Panc1 (cell line): ENCODE data around the gene MAD1L1.

Experiments used
- CTCF ChIP-seq: fragments of 450-650 bp; IDR thresholded peaks from 2 replicates; pipeline ENCODE4 v1.5.1; 2017; ENCODE audit warnings: mild to moderate bottlenecking
- POLR2AphosphoS5 ChIP-seq: IDR thresholded peaks from 2 replicates; pipeline ENCODE4 v1.6.1; 2012; ENCODE audit warnings: mild to moderate bottlenecking, low read depth, low read length, moderate library complexity

- TF ChIP-seq POLR2AphosphoS5, result no peak
- no peak for TF ChIP-seq CTCF
Measured at GRCh38 chr7:2033586-2034135, 199.1 kb downstream of the MAD1L1 start.
